ENCODE data around the gene CADM4.

- TF ChIP-seq POLR2A (IDR thresholded peaks at IDR 0.05), result no peak
- no peak for TF ChIP-seq CTCF (IDR thresholded peaks at IDR 0.05)
Observed at GRCh38 chr19:43688059-43688701, 48.5 kb upstream of the CADM4 start.

All from thyroid gland (tissue), 4 donors.